H1 (cell line): ENCODE results near the gene TAS2R31. TPM values are rescaled to one million over a fixed set of nuclear protein-coding genes. Genes with fewer than 3 reads are reported as not detected.

ENCODE experiments used
- CTCF ChIA-PET: fragments of 300-600 bp; sonication (Branson Sonifier 250); formaldehyde crosslinking; loops from one replicate; lab custom pipeline; 2021; ENCODE audit not compliant: partially characterized antibody; lab: Charles Lee
- POLR2A ChIA-PET: fragments of 300-600 bp; sonication (Branson Sonifier 250); formaldehyde crosslinking; loops from one replicate; lab custom pipeline; 2021; ENCODE audit warnings: inconsistent platforms; ENCODE audit not compliant: partially characterized antibody; lab: Charles Lee
- DNase-seq, 2 experiments: peaks; one replicate each; pipeline versions ENCODE4 v3.0.0 to v3.0.0-alpha.2; 2010 to 2022; ENCODE audit warnings: low spot score in 2 of 2, low read depth in 1 of 2, mixed read lengths in 1 of 2
- FAIRE-seq: peaks from 2 replicates; lab custom pipeline; 2011; peaks lifted over from hg19 to GRCh38; lab: Jason Lieb, UNC
- H2AFZ ChIP-seq: 2 replicates; pipeline ENCODE4 v1.8.1; 2012; ENCODE audit warnings: low read length, inconsistent platforms
- H2AK5ac ChIP-seq: 2 replicates; pipeline ENCODE4 v1.6.1; 2013; ENCODE audit warnings: low read depth, low read length
- H2BK120ac ChIP-seq: replicated peaks from 2 replicates; pipeline ENCODE3; 2013; ENCODE audit warnings: low read depth, low read length, inconsistent platforms
- H2BK12ac ChIP-seq: 2 replicates; pipeline ENCODE4 v1.6.1; 2013; ENCODE audit warnings: low read depth, low read length
- H2BK15ac ChIP-seq: 2 replicates; pipeline ENCODE4 v1.6.1; 2013; ENCODE audit warnings: low read length
- H2BK20ac ChIP-seq: 2 replicates; pipeline ENCODE4 v1.6.1; 2013; ENCODE audit warnings: low read length
- H2BK5ac ChIP-seq: 2 replicates; pipeline ENCODE4 v1.6.1; 2013; ENCODE audit warnings: low read depth, low read length
- H3K14ac ChIP-seq: 2 replicates; pipeline ENCODE4 v1.6.1; 2013; ENCODE audit warnings: inconsistent platforms; ENCODE audit not compliant: insufficient read length
- H3K18ac ChIP-seq: 2 replicates; pipeline ENCODE4 v1.6.1; 2013; ENCODE audit warnings: low read length; ENCODE audit errors: extremely low read depth
- H3K23ac ChIP-seq: 2 replicates; pipeline ENCODE4 v1.6.1; 2013; ENCODE audit warnings: inconsistent platforms; ENCODE audit not compliant: insufficient read length
- H3K23me2 ChIP-seq: 2 replicates; pipeline ENCODE4 v1.6.1; 2013; ENCODE audit warnings: low read depth, low read length
- H3K27ac ChIP-seq: 2 replicates; pipeline ENCODE4 v1.6.1; 2011; ENCODE audit warnings: low read depth, low read length, inconsistent platforms
- H3K27me3 ChIP-seq, 4 experiments: replicated peaks in 1 of 4; 1 replicate in 1 of 4; 2 replicates in 3 of 4; pipeline versions ENCODE4 v1.6.1 to v1.8.1; 2011 to 2013; ENCODE audit warnings: low read length in 3 of 4, mild to moderate bottlenecking in 3 of 4, inconsistent platforms in 2 of 4, mixed read lengths in 2 of 4, moderate library complexity in 1 of 4; ENCODE audit not compliant: control insufficient read depth in 3 of 4, insufficient read depth in 3 of 4; ENCODE audit errors: extremely low read depth in 1 of 4
- H3K36me3 ChIP-seq, 4 experiments: 2 replicates each; pipeline versions ENCODE4 v1.6.1 to v1.8.1; 2011 to 2013; ENCODE audit warnings: mild to moderate bottlenecking in 4 of 4, low read length in 3 of 4, moderate library complexity in 2 of 4, control low read depth in 1 of 4, inconsistent platforms in 1 of 4; ENCODE audit not compliant: insufficient read depth in 4 of 4, control insufficient read depth in 2 of 4
- H3K4ac ChIP-seq: replicated peaks from 2 replicates; pipeline ENCODE3; 2013; ENCODE audit warnings: low read length, low read depth, mixed read lengths, inconsistent platforms; ENCODE audit not compliant: insufficient read length
- H3K4me1 ChIP-seq, 4 experiments: replicated peaks in 1 of 4; 1 replicate in 1 of 4; 2 replicates in 3 of 4; pipeline versions ENCODE4 v1.6.1 to v1.8.1; 2011 to 2013; ENCODE audit warnings: low read length in 3 of 4, inconsistent platforms in 2 of 4, mixed read lengths in 1 of 4; ENCODE audit not compliant: insufficient read depth in 4 of 4, control insufficient read depth in 3 of 4
- H3K4me2 ChIP-seq, 2 experiments: 2 replicates each; pipeline versions ENCODE4 v1.6.1 to v1.8.1; 2011 to 2013; ENCODE audit warnings: low read depth in 2 of 2, low read length in 2 of 2, control low read depth in 1 of 2, inconsistent platforms in 1 of 2, mild to moderate bottlenecking in 1 of 2; ENCODE audit not compliant: insufficient read depth in 1 of 2
- H3K4me3 ChIP-seq, 4 experiments: fragments of 200-600, 300-600 bp in 1 of 4; sonication (generic), shearing (Covaris generic), sonication (Bioruptor Twin) in 1 of 4; 2 replicates each; pipeline versions ENCODE4 v1.5.1 to v1.8.1; 2011 to 2016; ENCODE audit warnings: low read length in 4 of 4, low read depth in 3 of 4, control low read depth in 2 of 4, inconsistent platforms in 2 of 4, mild to moderate bottlenecking in 2 of 4, mixed read lengths in 1 of 4, moderate library complexity in 1 of 4; ENCODE audit not compliant: insufficient read depth in 2 of 4; ENCODE audit errors: extremely low read depth in 1 of 4
- H3K56ac ChIP-seq: replicated peaks from 2 replicates; pipeline ENCODE3; 2013; ENCODE audit warnings: low read depth, mild to moderate bottlenecking, mixed read lengths, low read length, inconsistent platforms; ENCODE audit not compliant: insufficient read length
- H3K79me1 ChIP-seq: 2 replicates; pipeline ENCODE4 v1.6.1; 2013; ENCODE audit warnings: low read depth, low read length, control low read depth
- H3K79me2 ChIP-seq, 2 experiments: 2 replicates each; pipeline versions ENCODE4 v1.6.1 to v1.8.1; 2012 to 2013; ENCODE audit warnings: low read length in 2 of 2, mild to moderate bottlenecking in 2 of 2, inconsistent platforms in 1 of 2; ENCODE audit not compliant: insufficient read depth in 2 of 2, control insufficient read depth in 1 of 2
- H3K9ac ChIP-seq, 4 experiments: replicated peaks in 1 of 4; 1 replicate in 1 of 4; 2 replicates in 3 of 4; pipeline versions ENCODE4 v1.6.1 to v1.8.1; 2011 to 2013; ENCODE audit warnings: low read depth in 3 of 4, low read length in 3 of 4, control low read depth in 2 of 4, mild to moderate bottlenecking in 2 of 4, moderate library complexity in 2 of 4, inconsistent platforms in 1 of 4; ENCODE audit errors: extremely low read depth in 1 of 4
- H3K9me3 ChIP-seq, 2 experiments: 2 replicates each; pipeline versions ENCODE4 v1.6.1 to v1.8.1; 2012 to 2013; ENCODE audit warnings: mild to moderate bottlenecking in 2 of 2, moderate library complexity in 2 of 2, control low read depth in 1 of 2, inconsistent platforms in 1 of 2, low read depth in 1 of 2, low read length in 1 of 2, mixed read lengths in 1 of 2; ENCODE audit not compliant: insufficient read depth in 2 of 2
- H4K20me1 ChIP-seq, 2 experiments: replicated peaks in 1 of 2; 2 replicates each; pipeline versions ENCODE3 to v1.8.1; 2011 to 2013; ENCODE audit warnings: inconsistent platforms in 2 of 2, low read length in 2 of 2, mild to moderate bottlenecking in 1 of 2; ENCODE audit not compliant: insufficient read depth in 2 of 2, control insufficient read depth in 1 of 2
- H4K5ac ChIP-seq: 2 replicates; pipeline ENCODE4 v1.6.1; 2013; ENCODE audit warnings: low read length, low read depth, mixed read lengths, inconsistent platforms; ENCODE audit not compliant: insufficient read length
- H4K8ac ChIP-seq: 2 replicates; pipeline ENCODE4 v1.8.0; 2013; ENCODE audit warnings: mild to moderate bottlenecking, moderate library complexity, low read length, inconsistent platforms; ENCODE audit not compliant: insufficient read depth; ENCODE audit errors: extremely low read depth
- H4K91ac ChIP-seq: replicated peaks from 2 replicates; pipeline ENCODE3; 2013; ENCODE audit warnings: low read length, mixed read lengths, inconsistent platforms; ENCODE audit not compliant: insufficient read length
- ASH2L ChIP-seq: fragments of 200-600, 300-600 bp; sonication (generic); IDR thresholded peaks from one replicate; pipeline ENCODE4 v1.7.1; 2017; ENCODE audit warnings: low read length
- ATF3 ChIP-seq: IDR thresholded peaks from 2 replicates; pipeline ENCODE4 v1.6.1; 2011; ENCODE audit warnings: low read depth, mild to moderate bottlenecking, low read length; ENCODE audit not compliant: insufficient read depth
- EGR1 ChIP-seq: IDR thresholded peaks from 2 replicates; pipeline ENCODE4 v1.6.1; 2011; ENCODE audit warnings: low read depth, low read length, borderline replicate concordance
- EZH2 ChIP-seq: fragments of 200-600 bp; sonication (generic); IDR thresholded peaks from 2 replicates; pipeline ENCODE4 v1.7.1; 2012; ENCODE audit warnings: low read depth, mild to moderate bottlenecking, moderate library complexity, low read length, inconsistent platforms; ENCODE audit not compliant: severe bottlenecking
- POLR2AphosphoS5 ChIP-seq: IDR thresholded peaks from 2 replicates; pipeline ENCODE4 v1.6.1; 2011; ENCODE audit warnings: low read depth, low read length
- RFX5 ChIP-seq: IDR thresholded peaks from 2 replicates; pipeline ENCODE4 v1.6.1; 2011; ENCODE audit warnings: low read depth, low read length, improper control_type of control experiment, borderline replicate concordance
- polyA plus RNA-seq, 7 experiments: library from polyadenylated mRNA; depleted of rRNA in 3 of 7; stranded (reverse) in 5 of 7; unstranded in 2 of 7; fragments of >200 nt in 5 of 7; fragments of 200-250 nt in 2 of 7; gene quantifications; 1 replicate in 5 of 7; 2 replicates in 1 of 7; 4 replicates in 1 of 7; pipeline versions ENCODE4 v1.2.1 to v1.2.3, GENCODE V29; 2011 to 2013; ENCODE audit warnings: missing spikeins in 2 of 7, mixed read lengths in 2 of 7
- total RNA-seq: library from RNA; stranded (reverse); fragmentation: NEBNext Ultra II Directional; extraction: Animal tissue kit (Norgen Biotek cat#: 25700); gene quantifications from 2 replicates; pipeline ENCODE4 v1.2.1, GENCODE V29; 2021

The TAS2R31 gene
- total and polyA plus RNA-seq, 2 of the 8 experiments (the other 6 are each of a cell fraction or from before 2014, with no cell fraction given) = 0.24 to 1.4 TPM

DNA sequence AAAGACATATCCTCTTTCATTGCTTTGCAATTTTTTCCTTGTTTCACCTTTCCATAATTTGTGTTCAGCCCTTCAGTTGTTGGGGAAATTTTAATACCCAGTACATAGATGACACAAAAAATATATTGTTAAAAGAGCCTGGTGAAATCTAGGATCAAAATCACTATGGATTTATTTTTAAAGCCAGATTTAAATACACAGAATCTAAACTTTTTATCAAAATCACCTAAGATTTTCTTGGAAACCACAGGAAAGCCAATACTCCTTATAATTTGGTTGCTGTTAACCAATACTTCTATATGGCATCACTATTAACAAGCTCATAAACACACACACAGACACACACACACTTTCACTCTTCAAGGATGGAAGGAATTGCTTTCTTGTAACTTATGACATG is 33.0 kb downstream of the TAS2R31 start, which contains the start of gene TAS2R20:
Gene TAS2R20 (minus strand): TSS at position 101 of the 400 bp plus-strand sequence. CDS start 429 bp downstream, outside the sequence.
- H4K20me1 ChIP-seq = peaks cover 0 to 3% of the 10 kb centered on the region in 2 experiments
- no peak for DNase-seq
- H2BK15ac ChIP-seq = no peak within 1 kb of the TSS
- no peak within 1 kb of the TSS for H2BK12ac ChIP-seq
- H3K4me1 ChIP-seq = no peaks in the 10 kb centered on the region
- H3K23me2 ChIP-seq = no peaks in the 10 kb centered on the region
- no peak within 1 kb of the TSS for H2BK20ac ChIP-seq
- no peak within 1 kb of the TSS for H4K91ac ChIP-seq
- H3K23ac ChIP-seq = no peak within 1 kb of the TSS
- H3K4me2 ChIP-seq = no peak within 1 kb of the TSS
- POLR2A ChIA-PET = no interaction called here
- no peaks in the 10 kb centered on the region for H3K79me1 ChIP-seq
- no peak within 1 kb of the TSS for H3K4ac ChIP-seq
- H2AFZ ChIP-seq = no peak within 1 kb of the TSS
- no peak within 1 kb of the TSS for H2BK120ac ChIP-seq
- H3K27ac ChIP-seq = no peak within 1 kb of the TSS
- no peak within 1 kb of the TSS for H2BK5ac ChIP-seq
- H3K79me2 ChIP-seq = no peaks in the 10 kb centered on the region
- no peak within 1 kb of the TSS for H3K14ac ChIP-seq
- H3K4me3 ChIP-seq = no peak within 1 kb of the TSS
- H3K9me3 ChIP-seq = no peaks in the 10 kb centered on the region
- FAIRE-seq = no peak
- H3K36me3 ChIP-seq = no peaks in the 10 kb centered on the region
- H2AK5ac ChIP-seq = no peak within 1 kb of the TSS
- no peak within 1 kb of the TSS for H3K56ac ChIP-seq
- no peak within 1 kb of the TSS for H3K9ac ChIP-seq
- no peak within 1 kb of the TSS for H3K18ac ChIP-seq
- TF ChIP-seq ATF3 (no peak), EGR1 (no peak), RFX5 (no peak), POLR2AphosphoS5 (no peak), ASH2L (no peak), EZH2 (no peak)
- no peaks in the 10 kb centered on the region for H3K27me3 ChIP-seq
- CTCF ChIA-PET = interaction anchor here (1.4 to 1.7 kb wide), 2 partner anchors 9 to 27 kb away, joined by 3 to 5 read pairs; no protein-coding TSS in a partner anchor
- no peak within 1 kb of the TSS for H4K5ac ChIP-seq
- H4K8ac ChIP-seq = no peak within 1 kb of the TSS
